ENCODE data around the gene ZER1.
"Not testable (repeated sequence)": the region's sequence is repeated elsewhere in the genome, so short reads cannot be mapped to it uniquely, and the experiment has no call there.

Gene ZER1

GRCh38 chr9:128786681-128787601 lies 15.2 kb upstream of the ZER1 start, which contains the start of gene TBC1D13:
TSS of gene TBC1D13 (plus strand) at chr9:128787253. CDS start at chr9:128787354, 101 bp downstream.
- DNase-seq: peak; percentile 81

- no peak for DNase-seq
These were observed 13.7 kb upstream of the ZER1 start for GRCh38 chr9:128785427-128785826.

GRCh38 chr9:128782669-128783068 lies 10.9 kb upstream of the ZER1 start:
- no peak for DNase-seq

GRCh38 chr9:128781187-128782070 lies 9.7 kb upstream of the ZER1 start:
- DNase-seq: no peak

- not testable (repeated sequence) for DNase-seq
These were observed 8.4 kb upstream of the ZER1 start for GRCh38 chr9:128780093-128780492.

- no peak for DNase-seq
These were observed 3.1 kb upstream of the ZER1 start for GRCh38 chr9:128774804-128775203.

- DNase-seq: no peak
These were observed 1.3 kb upstream of the ZER1 start for GRCh38 chr9:128773049-128773448.

GRCh38 chr9:128771094-128771721 lies 519 bp downstream of the ZER1 start:
- no peak for DNase-seq

- no peak for DNase-seq
These were observed 1.3 kb downstream of the ZER1 start for GRCh38 chr9:128770286-128771030.

GRCh38 chr9:128768606-128769005 lies 3.1 kb downstream of the ZER1 start:
- DNase-seq: no peak

- no peak for DNase-seq
These were observed 6.2 kb downstream of the ZER1 start for GRCh38 chr9:128765499-128765898.

GRCh38 chr9:128764361-128764760 lies 7.4 kb downstream of the ZER1 start:
- DNase-seq: no peak

- DNase-seq: no peak
These were observed 8.9 kb downstream of the ZER1 start for GRCh38 chr9:128762671-128763449.

GRCh38 chr9:128757602-128758001 lies 14.1 kb downstream of the ZER1 start:
- DNase-seq: no peak

GRCh38 chr9:128753627-128754026 lies 18.1 kb downstream of the ZER1 start:
- no peak for DNase-seq

- DNase-seq: no peak
These were observed 20.7 kb downstream of the ZER1 start for GRCh38 chr9:128750926-128751595.

GRCh38 chr9:128747241-128747640 lies 24.5 kb downstream of the ZER1 start:
- no peak for DNase-seq

GRCh38 chr9:128743421-128743820 lies 28.3 kb downstream of the ZER1 start:
- DNase-seq: no peak

- no peak for DNase-seq
These were observed 29.3 kb downstream of the ZER1 start for GRCh38 chr9:128742401-128742800.

- DNase-seq: peak; percentile 57
These were observed 36.4 kb downstream of the ZER1 start for GRCh38 chr9:128735373-128735772.

GRCh38 chr9:128733256-128733655 lies 38.5 kb downstream of the ZER1 start:
- DNase-seq: peak; percentile 90

All from COR-L47 (cell line).